ENCODE measurements around the gene ASCL1. TPM values are rescaled to one million over a fixed set of nuclear protein-coding genes. Genes with fewer than 3 reads are reported as not detected.
A peak's percentile ranks its signal among the peaks of the same experiment; 100 is the strongest.

The ASCL1 gene
- total RNA-seq, 4 donors from 2014 or later: not detected

GRCh38 chr12:102946042-102946441 lies 11.4 kb upstream of the ASCL1 start:
- DNase-seq (ENCODE audit: low spot score in 2 of 2): no peak
- peaks cover 27% of the 10 kb centered on the region for H3K27me3 ChIP-seq
- no peaks in the 10 kb centered on the region for H3K9me3 ChIP-seq
- no peaks in the 10 kb centered on the region for H3K36me3 ChIP-seq
- WGBS: 33% methylated on average over 1 of the region's 2 CpGs
- H3K4me3 ChIP-seq: no peak overlapping the region
- H3K27ac ChIP-seq: no peak overlapping the region
- no peak for TF ChIP-seq EP300 (IDR thresholded peaks at IDR 0.05)
- no peak for TF ChIP-seq POLR2A (IDR thresholded peaks at IDR 0.05)
- TF ChIP-seq CTCF (IDR thresholded peaks at IDR 0.05): no peak
- TF ChIP-seq POLR2AphosphoS5 (IDR thresholded peaks at IDR 0.05): no peak
- no peaks in the 10 kb centered on the region for H3K4me1 ChIP-seq

GRCh38 chr12:102948941-102949352 lies 8.5 kb upstream of the ASCL1 start:
- Histone ChIP-seq H3K36me3 (no peaks in the 10 kb centered on the region), H3K9me3 (no peaks in the 10 kb centered on the region), H3K27ac (no peak overlapping the region), H3K27me3 (peaks cover 56% of the 10 kb centered on the region), H3K4me3 (no peak overlapping the region), H3K4me1 (no peaks in the 10 kb centered on the region)
- DNase-seq (ENCODE audit: low spot score in 2 of 2): no peak
- peak; percentile 37 to 79 for TF ChIP-seq CTCF (IDR thresholded peaks at IDR 0.05)
- no peak for TF ChIP-seq EP300 (IDR thresholded peaks at IDR 0.05)
- no peak for TF ChIP-seq POLR2AphosphoS5 (IDR thresholded peaks at IDR 0.05)
- no peak for TF ChIP-seq POLR2A (IDR thresholded peaks at IDR 0.05)
- 6% methylated on average over 11 of the region's 11 CpGs for WGBS

GRCh38 chr12:102950107-102950949 lies 7.1 kb upstream of the ASCL1 start:
- DNase-seq (ENCODE audit: low spot score in 2 of 2): no peak
- TF ChIP-seq CTCF (IDR thresholded peaks at IDR 0.05) (no peak), POLR2AphosphoS5 (IDR thresholded peaks at IDR 0.05) (no peak)
- Histone ChIP-seq H3K36me3 (no peaks in the 10 kb centered on the region), H3K27ac (no peak overlapping the region), H3K4me1 (no peaks in the 10 kb centered on the region), H3K27me3 (peaks cover 68% of the 10 kb centered on the region), H3K9me3 (no peaks in the 10 kb centered on the region), H3K4me3 (no peak overlapping the region)
- 4% methylated on average over 21 of the region's 37 CpGs for WGBS

- Histone ChIP-seq H3K36me3 (no peaks in the 10 kb centered on the region), H3K4me1 (no peaks in the 10 kb centered on the region), H3K27ac (no peak overlapping the region), H3K4me3 (no peak overlapping the region), H3K27me3 (peaks cover 73% of the 10 kb centered on the region), H3K9me3 (no peaks in the 10 kb centered on the region)
- TF ChIP-seq CTCF (IDR thresholded peaks at IDR 0.05): no peak
- TF ChIP-seq EP300 (IDR thresholded peaks at IDR 0.05): no peak
- no peak for TF ChIP-seq POLR2A (IDR thresholded peaks at IDR 0.05)
- TF ChIP-seq POLR2AphosphoS5 (IDR thresholded peaks at IDR 0.05): no peak
- DNase-seq (ENCODE audit: low spot score in 2 of 2): no peak
- WGBS: 6% methylated on average over 21 of the region's 21 CpGs
Observed at GRCh38 chr12:102950950-102951619, 6.4 kb upstream of the ASCL1 start.

GRCh38 chr12:102951841-102952240 lies 5.6 kb upstream of the ASCL1 start:
- Histone ChIP-seq H3K4me3 (no peak overlapping the region), H3K9me3 (no peaks in the 10 kb centered on the region), H3K4me1 (peaks cover 3% of the 10 kb centered on the region), H3K27me3 (peaks cover 81% of the 10 kb centered on the region), H3K36me3 (no peaks in the 10 kb centered on the region), H3K27ac (no peak overlapping the region)
- no peak for TF ChIP-seq CTCF (IDR thresholded peaks at IDR 0.05)
- no peak for TF ChIP-seq POLR2A (IDR thresholded peaks at IDR 0.05)
- no peak for TF ChIP-seq POLR2AphosphoS5 (IDR thresholded peaks at IDR 0.05)
- WGBS: 31% methylated on average over 9 of the region's 9 CpGs
- DNase-seq (ENCODE audit: low spot score in 2 of 2): no peak
